ENCODE results near the gene C19orf73. TPM values are rescaled to one million over a fixed set of nuclear protein-coding genes. Genes with fewer than 3 reads are reported as not detected.
A peak's percentile ranks its signal among the peaks of the same experiment; 100 is the strongest.

The C19orf73 gene, protein sequence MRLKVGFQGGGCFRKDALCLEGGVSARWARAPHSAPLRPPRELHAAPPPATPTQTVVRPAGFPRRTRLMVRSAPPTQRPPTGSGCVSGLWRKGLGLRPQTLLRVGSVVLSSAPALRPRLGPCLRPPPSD
- total RNA-seq = 1 to 10 TPM; 2.2 to 2.9 TPM

DNA sequence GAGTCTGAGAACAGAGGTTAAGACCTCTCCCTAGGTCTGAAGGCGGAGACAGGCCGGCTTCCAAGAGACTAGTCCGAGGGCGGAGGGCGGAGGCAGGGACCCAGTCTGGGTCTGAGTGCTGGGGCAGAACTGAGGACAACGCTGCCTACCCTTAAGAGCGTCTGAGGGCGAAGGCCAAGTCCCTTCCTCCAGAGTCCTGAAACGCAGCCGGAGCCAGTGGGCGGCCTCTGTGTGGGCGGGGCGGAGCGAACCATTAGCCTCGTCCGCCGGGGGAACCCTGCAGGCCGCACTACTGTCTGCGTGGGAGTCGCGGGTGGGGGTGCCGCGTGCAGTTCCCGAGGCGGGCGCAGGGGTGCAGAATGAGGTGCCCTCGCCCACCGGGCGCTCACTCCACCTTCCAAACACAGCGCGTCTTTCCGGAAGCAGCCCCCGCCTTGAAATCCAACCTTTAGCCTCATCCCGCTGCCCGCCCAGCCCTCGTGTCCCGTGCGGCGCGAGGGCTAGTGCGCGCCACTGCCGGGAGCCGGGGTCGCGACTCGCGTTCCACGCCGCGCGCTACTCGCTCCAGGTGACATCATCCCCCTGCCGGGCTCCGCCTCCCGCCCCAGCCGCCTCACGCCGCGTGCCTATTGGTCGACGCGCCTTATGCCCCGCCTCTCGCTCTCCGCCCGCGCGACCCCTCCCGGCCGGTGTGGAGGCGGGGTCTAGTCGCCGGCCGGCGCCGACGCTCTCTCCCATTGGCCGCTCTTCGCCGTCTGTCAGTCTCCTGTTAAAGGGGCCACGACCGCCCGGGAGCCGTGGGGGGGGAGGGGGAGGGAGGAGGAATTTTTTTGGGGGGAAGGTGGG, at the start of gene C19orf73:
Gene C19orf73, minus strand, starts transcription at position 579 of the 846 bp plus-strand sequence. Its CDS starts 121 bp downstream, at position 458.
- Mint-ChIP-seq H3K27ac (peak within 1 kb of the TSS; percentile 92), H3K4me1 (ENCODE audit: low read depth) (peaks cover 36% of the 10 kb centered on the region), H3K9me3 (no peaks in the 10 kb centered on the region), H3K4me3 (peak within 1 kb of the TSS; percentile 86 to 96), H3K36me3 (ENCODE audit: insufficient read depth in 2 of 2) (peaks cover 0 to 2% of the 10 kb centered on the region in 2 donors), H3K27me3 (ENCODE audit: low read depth) (peaks cover 11% of the 10 kb centered on the region)
- ATAC-seq (replicated peaks in 1 of 2) (peak; percentile 79), DNase-seq (peak; percentile 97 to 98)

DNA sequence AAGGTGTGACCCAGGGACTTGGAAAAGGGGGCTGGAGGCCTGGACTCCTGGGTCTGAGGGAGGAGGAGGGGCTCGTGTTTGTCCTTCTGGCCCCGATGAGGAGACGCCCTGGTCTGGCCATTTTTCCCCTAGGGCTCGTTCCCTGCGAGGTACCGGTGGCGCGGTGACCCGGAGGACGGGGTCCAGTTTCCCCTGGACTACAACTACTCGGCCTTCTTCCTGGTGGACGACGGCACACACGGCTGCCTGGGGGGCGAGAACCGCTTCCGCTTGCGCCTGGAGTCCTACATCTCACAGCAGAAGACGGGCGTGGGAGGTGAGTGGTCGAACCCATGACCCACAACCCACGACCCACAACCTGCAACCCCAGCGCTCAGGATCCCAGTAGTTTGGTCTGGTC, 49.5 kb upstream of the C19orf73 start:
- Mint-ChIP-seq H3K9me3 (no peaks in the 10 kb centered on the region), H3K27ac (no peak overlapping the region), H3K4me3 (no peak overlapping the region), H3K27me3 (ENCODE audit: low read depth) (no peaks in the 10 kb centered on the region), H3K4me1 (ENCODE audit: low read depth) (no peaks in the 10 kb centered on the region), H3K36me3 (ENCODE audit: insufficient read depth in 2 of 2) (no peaks in the 10 kb centered on the region)
- DNase-seq (no peak), ATAC-seq (replicated peaks in 1 of 2) (no peak)

DNA sequence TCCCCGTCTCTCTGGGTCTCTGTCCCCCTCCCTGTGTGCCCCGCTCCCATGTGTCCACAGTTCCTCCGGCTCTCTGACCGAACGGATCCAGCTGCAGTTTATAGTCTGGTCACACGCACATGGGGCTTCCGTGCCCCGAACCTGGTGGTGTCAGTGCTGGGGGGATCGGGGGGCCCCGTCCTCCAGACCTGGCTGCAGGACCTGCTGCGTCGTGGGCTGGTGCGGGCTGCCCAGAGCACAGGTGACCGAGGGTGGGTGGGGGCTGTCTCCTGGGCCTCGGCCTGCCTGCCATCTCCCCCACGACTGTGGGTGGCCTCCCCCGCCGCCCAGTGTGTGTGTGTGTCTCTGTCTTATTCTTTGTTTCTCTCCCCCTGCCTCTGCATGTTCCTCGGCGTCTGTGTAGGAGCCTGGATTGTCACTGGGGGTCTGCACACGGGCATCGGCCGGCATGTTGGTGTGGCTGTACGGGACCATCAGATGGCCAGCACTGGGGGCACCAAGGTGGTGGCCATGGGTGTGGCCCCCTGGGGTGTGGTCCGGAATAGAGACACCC, 49.0 kb upstream of the C19orf73 start:
- H3K4me1 Mint-ChIP-seq (ENCODE audit: low read depth) = no peaks in the 10 kb centered on the region
- H3K27me3 Mint-ChIP-seq (ENCODE audit: low read depth) = no peaks in the 10 kb centered on the region
- H3K4me3 Mint-ChIP-seq = no peak overlapping the region
- no peaks in the 10 kb centered on the region for H3K36me3 Mint-ChIP-seq (ENCODE audit: insufficient read depth in 2 of 2)
- no peak for DNase-seq
- ATAC-seq (replicated peaks in 1 of 2) = no peak
- H3K9me3 Mint-ChIP-seq = no peaks in the 10 kb centered on the region
- no peak overlapping the region for H3K27ac Mint-ChIP-seq

DNA sequence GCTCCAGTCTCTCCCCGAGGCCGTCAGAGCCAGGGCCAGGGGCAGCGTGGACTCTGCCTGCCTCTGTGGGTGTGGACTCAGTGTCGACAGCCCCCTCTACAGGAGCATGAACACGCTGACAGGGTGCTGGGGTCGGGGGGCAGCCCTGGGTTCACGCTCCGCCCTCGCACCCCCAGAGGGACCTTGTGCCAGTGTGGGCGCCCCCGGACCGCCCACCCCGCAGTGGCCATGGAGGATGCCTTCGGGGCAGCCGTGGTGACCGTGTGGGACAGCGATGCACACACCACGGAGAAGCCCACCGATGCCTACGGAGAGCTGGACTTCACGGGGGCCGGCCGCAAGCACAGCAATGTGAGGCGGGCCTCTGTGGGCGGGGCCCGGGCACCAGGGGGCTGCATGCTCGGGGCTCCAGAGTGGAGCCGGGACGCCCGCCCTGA, 46.9 kb upstream of the C19orf73 start:
- Mint-ChIP-seq H3K4me1 (ENCODE audit: low read depth) (no peaks in the 10 kb centered on the region), H3K36me3 (ENCODE audit: insufficient read depth in 2 of 2) (no peaks in the 10 kb centered on the region), H3K9me3 (no peaks in the 10 kb centered on the region), H3K27me3 (ENCODE audit: low read depth) (peaks cover 2% of the 10 kb centered on the region), H3K4me3 (no peak overlapping the region), H3K27ac (no peak overlapping the region)
- DNase-seq = no peak
- no peak for ATAC-seq (replicated peaks in 1 of 2)

DNA sequence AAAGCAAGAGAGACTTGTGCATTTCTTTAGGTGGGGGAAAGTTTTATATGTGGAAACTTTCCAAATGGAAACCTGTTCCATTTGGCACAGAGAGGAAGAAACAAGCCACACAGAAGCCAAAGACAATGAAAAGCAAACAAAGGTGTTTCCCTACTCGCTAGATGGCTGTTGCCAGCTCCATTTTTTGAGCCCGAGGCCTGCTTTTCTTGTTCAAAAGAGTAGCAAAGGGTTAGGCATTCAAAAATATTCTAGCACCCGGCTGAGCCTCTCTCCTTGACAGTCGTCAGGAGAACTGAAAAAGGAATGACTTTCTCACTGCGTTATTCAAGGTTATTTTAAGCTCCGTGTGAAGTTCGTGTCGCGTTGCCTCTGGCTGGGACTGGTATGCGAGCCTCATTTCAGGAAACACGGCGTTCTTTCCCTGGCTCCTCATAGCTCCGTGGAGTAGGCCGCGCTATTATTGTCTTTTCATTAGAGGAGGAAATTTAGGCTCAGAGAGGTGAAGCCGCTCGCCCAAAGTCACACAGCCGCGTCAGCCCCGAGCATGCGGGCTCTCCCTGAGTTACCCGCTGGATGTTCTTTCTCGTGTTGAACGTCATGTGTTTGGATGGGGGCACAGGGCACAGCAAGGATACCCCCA, 46.3 kb upstream of the C19orf73 start:
- H3K9me3 Mint-ChIP-seq = no peaks in the 10 kb centered on the region
- H3K27ac Mint-ChIP-seq = no peak overlapping the region
- no peak overlapping the region for H3K4me3 Mint-ChIP-seq
- no peaks in the 10 kb centered on the region for H3K4me1 Mint-ChIP-seq (ENCODE audit: low read depth)
- no peaks in the 10 kb centered on the region for H3K36me3 Mint-ChIP-seq (ENCODE audit: insufficient read depth in 2 of 2)
- no peak for DNase-seq
- no peak for ATAC-seq (replicated peaks in 1 of 2)
- peaks cover 8% of the 10 kb centered on the region for H3K27me3 Mint-ChIP-seq (ENCODE audit: low read depth)

DNA sequence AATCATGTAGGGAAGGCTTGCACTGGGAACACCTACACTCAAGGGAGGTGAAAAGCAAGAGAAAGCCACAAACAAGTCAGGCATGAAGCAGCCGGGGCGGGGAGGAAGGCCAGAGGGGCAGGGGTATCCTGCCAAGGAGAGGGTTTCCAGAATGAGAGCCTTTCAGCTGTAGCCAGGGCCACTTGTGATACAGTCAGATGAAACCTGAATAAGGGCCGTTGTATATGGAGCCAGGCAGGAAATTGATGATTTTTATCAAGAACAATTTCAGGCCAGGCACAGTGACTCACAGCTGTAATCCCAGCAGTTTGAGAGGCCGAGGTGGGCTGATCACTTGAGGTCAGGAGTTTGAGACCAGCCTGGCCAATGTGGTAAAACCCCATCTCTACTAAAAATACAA, 43.0 kb upstream of the C19orf73 start:
- no peak for DNase-seq
- Mint-ChIP-seq H3K4me1 (ENCODE audit: low read depth) (peaks cover 7% of the 10 kb centered on the region), H3K27me3 (ENCODE audit: low read depth) (peaks cover 37% of the 10 kb centered on the region), H3K27ac (no peak overlapping the region), H3K4me3 (no peak overlapping the region), H3K36me3 (ENCODE audit: insufficient read depth in 2 of 2) (no peaks in the 10 kb centered on the region), H3K9me3 (no peaks in the 10 kb centered on the region)
- no peak for ATAC-seq (replicated peaks in 1 of 2)

DNA sequence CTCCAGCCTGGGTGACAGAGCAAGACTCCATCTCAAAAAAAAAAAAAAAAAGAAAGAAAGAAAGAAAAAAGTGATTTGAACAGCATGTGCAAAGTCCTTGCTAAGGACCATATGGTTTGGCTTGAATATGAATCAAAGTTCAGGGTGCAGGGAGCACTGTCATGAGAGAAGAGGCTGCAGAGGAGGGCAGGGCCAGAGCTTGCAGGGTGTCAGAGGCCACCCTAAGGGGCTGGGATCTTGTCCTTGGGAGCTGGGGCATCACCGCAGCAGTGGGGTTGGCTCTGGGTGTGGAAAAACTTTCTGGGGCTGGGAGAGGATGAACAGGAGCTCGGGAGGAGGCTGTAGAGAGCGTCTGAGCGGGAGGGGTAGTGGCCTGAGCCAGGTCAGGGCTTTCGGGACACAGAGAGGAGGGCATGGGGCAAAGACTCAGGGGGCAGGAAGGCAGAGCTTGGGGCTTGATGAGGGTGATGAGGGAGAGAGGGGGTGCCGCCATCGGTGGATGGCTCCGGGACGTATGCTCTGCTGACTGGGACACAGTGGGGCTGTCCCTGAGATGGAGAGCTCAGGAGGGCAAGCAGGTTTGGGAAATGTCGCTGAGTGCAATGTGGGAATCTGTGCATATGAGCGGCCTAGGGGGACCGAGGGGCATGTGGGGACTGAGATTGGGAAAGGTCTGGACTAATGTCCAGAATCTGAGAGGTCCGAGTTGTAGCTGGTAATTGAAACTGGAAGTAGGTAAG, 41.7 kb upstream of the C19orf73 start:
- Mint-ChIP-seq H3K9me3 (no peaks in the 10 kb centered on the region), H3K4me3 (no peak overlapping the region), H3K27me3 (ENCODE audit: low read depth) (peaks cover 44% of the 10 kb centered on the region), H3K36me3 (ENCODE audit: insufficient read depth in 2 of 2) (no peaks in the 10 kb centered on the region), H3K4me1 (ENCODE audit: low read depth) (peaks cover 7% of the 10 kb centered on the region), H3K27ac (no peak overlapping the region)
- DNase-seq (no peak), ATAC-seq (replicated peaks in 1 of 2) (no peak)

DNA sequence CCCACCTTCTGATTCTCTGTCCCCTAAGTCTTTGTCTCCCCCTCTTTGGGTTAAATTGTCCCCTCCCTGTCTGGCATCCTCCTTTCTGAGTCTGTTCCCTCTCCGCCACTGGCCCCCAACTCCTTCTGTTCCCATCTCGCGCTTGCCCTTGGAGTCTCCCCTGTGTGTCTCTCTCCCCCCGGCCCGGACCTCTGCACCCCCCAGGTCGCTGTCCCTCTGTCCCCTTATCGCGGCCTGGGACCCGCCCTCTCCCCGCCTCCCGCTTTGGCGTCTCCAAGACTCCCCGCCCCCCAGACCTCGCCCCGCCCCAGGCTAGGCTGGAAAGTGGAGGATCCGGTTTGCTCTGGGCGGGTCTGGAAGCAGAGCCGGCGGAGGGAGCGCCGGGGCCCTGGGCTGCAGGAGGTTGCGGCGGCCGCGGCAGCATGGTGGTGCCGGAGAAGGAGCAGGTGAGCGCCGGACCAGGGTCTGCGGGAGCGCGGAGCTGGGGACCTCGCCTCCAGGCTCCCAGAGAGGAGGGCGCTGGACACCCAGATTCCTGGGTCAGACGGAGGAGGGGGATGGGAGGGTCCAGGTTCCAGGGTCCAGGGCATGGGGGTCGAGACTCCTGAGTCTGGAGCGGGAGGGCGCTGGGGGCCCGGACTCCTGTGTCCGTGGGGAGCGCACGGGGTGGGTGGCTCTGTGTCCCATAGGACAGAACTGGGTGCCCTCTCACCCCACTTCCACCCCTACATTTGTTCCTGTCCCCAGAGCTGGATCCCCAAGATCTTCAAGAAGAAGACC, 38.7 kb upstream of the C19orf73 start, which contains the start of gene TRPM4:
Gene TRPM4, plus strand, starts transcription at position 348 of the 780 bp plus-strand sequence. Its CDS starts 75 bp downstream, at position 423.
- H3K27me3 Mint-ChIP-seq (ENCODE audit: low read depth) = peaks cover 72% of the 10 kb centered on the region
- H3K4me3 Mint-ChIP-seq = peak within 1 kb of the TSS; percentile 44 to 67
- H3K4me1 Mint-ChIP-seq (ENCODE audit: low read depth) = peaks cover 7% of the 10 kb centered on the region
- no peaks in the 10 kb centered on the region for H3K36me3 Mint-ChIP-seq (ENCODE audit: insufficient read depth in 2 of 2)
- peaks cover 0 to 5% of the 10 kb centered on the region in 2 donors for H3K9me3 Mint-ChIP-seq
- DNase-seq (peak; percentile 52 to 65), ATAC-seq (replicated peaks in 1 of 2) (peak; percentile 74 to 82)
- H3K27ac Mint-ChIP-seq = no peak within 1 kb of the TSS

DNA sequence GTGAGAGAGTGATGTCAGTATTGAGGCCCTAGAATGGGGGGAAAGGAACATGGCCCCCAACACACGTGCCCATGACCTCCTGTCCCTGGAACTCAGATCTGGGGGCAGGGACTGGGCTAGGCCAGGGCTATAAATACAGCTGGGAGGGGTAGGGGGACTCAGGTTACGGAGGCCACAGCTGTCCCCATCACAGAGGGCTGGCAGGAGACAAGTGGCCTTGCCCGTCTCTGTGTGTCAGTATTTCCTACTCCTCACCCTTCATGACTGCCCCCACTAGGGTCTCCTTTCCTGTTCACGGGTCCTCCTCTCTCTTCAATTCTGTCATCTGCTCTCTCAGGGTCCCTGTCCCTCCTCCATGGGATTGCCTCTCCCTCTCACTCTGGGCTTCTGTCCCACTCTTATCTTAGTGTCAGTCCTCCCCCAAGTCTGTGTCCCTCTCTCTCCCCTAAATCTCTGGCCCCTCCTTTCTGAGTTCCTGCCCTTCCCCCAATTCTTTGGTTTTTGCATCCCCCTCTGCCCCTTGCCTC, 36.9 kb upstream of the C19orf73 start:
- DNase-seq = no peak
- Mint-ChIP-seq H3K36me3 (ENCODE audit: insufficient read depth in 2 of 2) (no peaks in the 10 kb centered on the region), H3K9me3 (peaks cover 0 to 5% of the 10 kb centered on the region in 2 donors), H3K27me3 (ENCODE audit: low read depth) (peaks cover 83% of the 10 kb centered on the region), H3K4me1 (ENCODE audit: low read depth) (peaks cover 15% of the 10 kb centered on the region), H3K4me3 (no peak overlapping the region), H3K27ac (no peak overlapping the region)
- ATAC-seq (replicated peaks in 1 of 2) = no peak

DNA sequence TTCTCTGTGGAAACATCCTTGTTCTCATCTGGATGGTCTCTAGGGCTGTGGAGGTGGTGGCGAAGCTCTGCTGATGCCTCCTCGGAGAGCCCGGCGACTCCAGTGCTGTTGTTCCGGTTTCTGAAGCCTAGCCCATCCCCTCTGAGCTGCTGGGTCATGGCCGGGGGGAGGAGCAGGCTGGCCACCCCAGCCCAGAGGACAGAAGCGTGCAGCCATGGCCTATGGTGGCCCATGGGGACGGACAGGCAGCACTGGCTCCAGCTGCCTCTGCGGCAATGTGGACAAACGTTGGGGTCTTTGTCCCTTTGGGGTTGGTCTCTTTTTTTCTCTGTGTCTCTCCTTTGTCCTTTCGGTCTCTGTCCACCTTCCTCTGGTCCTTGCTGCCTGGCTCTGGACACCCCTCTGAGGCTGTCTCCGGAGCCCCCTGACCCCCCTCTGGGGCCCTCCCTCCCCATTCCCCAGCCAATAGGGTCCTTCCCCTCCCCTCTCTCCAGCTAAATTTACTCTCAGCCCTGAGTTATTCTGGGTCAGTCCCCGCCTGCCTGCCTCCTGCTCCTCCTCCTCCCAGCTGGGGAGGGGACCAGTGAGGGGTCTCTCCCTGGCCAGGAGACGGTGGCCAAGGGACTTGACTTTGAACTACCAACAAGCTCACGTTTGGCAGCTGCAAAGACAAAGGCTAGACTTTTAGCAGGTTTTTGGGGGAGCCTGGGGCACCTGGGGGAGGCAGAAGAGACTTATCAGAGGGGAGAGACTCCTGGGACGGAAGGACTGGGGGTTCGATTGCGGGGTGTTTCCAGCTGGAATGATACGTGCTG, 36.3 kb upstream of the C19orf73 start, which contains the start of gene HRC:
Gene HRC, minus strand, starts transcription at position 392 of the 815 bp plus-strand sequence. Its CDS starts 159 bp downstream, at position 233.
- Mint-ChIP-seq H3K4me1 (ENCODE audit: low read depth) (peaks cover 19% of the 10 kb centered on the region), H3K4me3 (no peak within 1 kb of the TSS), H3K36me3 (ENCODE audit: insufficient read depth in 2 of 2) (peaks cover 2% of the 10 kb centered on the region in 2 donors), H3K27ac (no peak within 1 kb of the TSS), H3K9me3 (peaks cover 0 to 5% of the 10 kb centered on the region in 2 donors), H3K27me3 (ENCODE audit: low read depth) (peaks cover 77% of the 10 kb centered on the region)
- ATAC-seq (replicated peaks in 1 of 2) (no peak), DNase-seq (no peak)

DNA sequence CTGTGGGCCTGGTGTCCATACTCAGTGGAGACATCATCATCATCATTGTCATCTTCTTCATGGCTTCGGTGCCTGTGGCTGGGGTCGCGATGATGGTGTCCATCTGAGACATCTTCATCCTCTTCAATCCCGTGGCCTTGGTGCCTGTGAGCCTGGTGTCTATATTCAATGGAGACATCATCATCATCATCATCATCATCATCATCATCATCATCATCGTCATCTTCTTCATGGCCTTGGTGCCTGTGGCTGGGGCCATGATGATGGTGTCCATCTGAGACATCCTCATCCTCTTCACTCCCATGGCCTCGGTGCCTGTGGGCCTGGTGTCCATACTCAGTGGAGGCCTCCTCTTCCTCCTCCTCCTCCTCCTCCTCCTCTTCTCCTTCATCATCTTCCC, 35.3 kb upstream of the C19orf73 start:
- Mint-ChIP-seq H3K9me3 (peaks cover 0 to 5% of the 10 kb centered on the region in 2 donors), H3K4me3 (no peak overlapping the region), H3K27me3 (ENCODE audit: low read depth) (peaks cover 74% of the 10 kb centered on the region), H3K36me3 (ENCODE audit: insufficient read depth in 2 of 2) (peaks cover 2% of the 10 kb centered on the region in 2 donors), H3K27ac (no peak overlapping the region), H3K4me1 (ENCODE audit: low read depth) (peaks cover 27% of the 10 kb centered on the region)
- ATAC-seq (replicated peaks in 1 of 2) (no peak), DNase-seq (no peak)
